HG02938 (cell line): ENCODE data around the gene MICALL1.
A peak's percentile ranks its signal among the peaks of the same experiment; 100 is the strongest.

Experiments
- ATAC-seq: cut with Tn5 transposase; IDR thresholded peaks from one replicate; pipeline ENCODE4 v1.9.1; 2021; ENCODE audit warnings: mild to moderate bottlenecking, moderate library complexity; ENCODE audit not compliant: unreplicated experiment

The MICALL1 gene

GRCh38 chr22:37906364-37907008, 389 bp downstream of the MICALL1 start:
- ATAC-seq = peak; percentile 18

GRCh38 chr22:37907036-37907954, 1.2 kb downstream of the MICALL1 start:
- ATAC-seq = no peak

GRCh38 chr22:37909766-37910165, 3.7 kb downstream of the MICALL1 start:
- no peak for ATAC-seq

- ATAC-seq = no peak
These were observed 5.0 kb downstream of the MICALL1 start for GRCh38 chr22:37910890-37911672.

- no peak for ATAC-seq
These were observed 5.6 kb downstream of the MICALL1 start for GRCh38 chr22:37911697-37912096.

- ATAC-seq = no peak
These were observed 6.1 kb downstream of the MICALL1 start for GRCh38 chr22:37912171-37912570.

GRCh38 chr22:37913233-37913721, 7.2 kb downstream of the MICALL1 start:
- no peak for ATAC-seq

GRCh38 chr22:37916311-37916710, 10.2 kb downstream of the MICALL1 start:
- no peak for ATAC-seq

GRCh38 chr22:37917874-37918548, 11.9 kb downstream of the MICALL1 start:
- ATAC-seq = no peak

- no peak for ATAC-seq
These were observed 12.6 kb downstream of the MICALL1 start for GRCh38 chr22:37918580-37919270.

GRCh38 chr22:37920126-37920525, 14.0 kb downstream of the MICALL1 start:
- no peak for ATAC-seq

- no peak for ATAC-seq
These were observed 16.1 kb downstream of the MICALL1 start for GRCh38 chr22:37922191-37922590.

- ATAC-seq = no peak
These were observed 17.8 kb downstream of the MICALL1 start for GRCh38 chr22:37923927-37924326.

GRCh38 chr22:37924386-37925065, 18.4 kb downstream of the MICALL1 start:
- ATAC-seq = no peak

GRCh38 chr22:37925330-37925729, 19.2 kb downstream of the MICALL1 start:
- ATAC-seq = no peak

GRCh38 chr22:37925767-37926166, 19.7 kb downstream of the MICALL1 start:
- no peak for ATAC-seq

GRCh38 chr22:37926358-37926757, 20.3 kb downstream of the MICALL1 start:
- ATAC-seq = no peak

- ATAC-seq = no peak
These were observed 20.9 kb downstream of the MICALL1 start for GRCh38 chr22:37926771-37927636.

- no peak for ATAC-seq
These were observed 21.5 kb downstream of the MICALL1 start for GRCh38 chr22:37927637-37927936.
